NCI-H345 treated with DMSO at 0.1 percent for 48 hours (cell line): ENCODE measurements around the gene ZIC5.
"Not testable (repeated sequence)": the region's sequence is repeated elsewhere in the genome, so short reads cannot be mapped to it uniquely, and the experiment has no call there.

Experiments used
- DNase-seq: peaks from one replicate; lab custom pipeline; 2025; ENCODE audit not compliant: unreplicated experiment; lab: John Stamatoyannopoulos, UW

Gene ZIC5

GRCh38 chr13:99961636-99962035, 9.9 kb downstream of the ZIC5 start:
- no peak for DNase-seq

GRCh38 chr13:99960663-99961311, 10.8 kb downstream of the ZIC5 start:
- DNase-seq = no peak

- no peak for DNase-seq
These were observed 11.9 kb downstream of the ZIC5 start for GRCh38 chr13:99959540-99960230.

- DNase-seq = no peak
These were observed 12.4 kb downstream of the ZIC5 start for GRCh38 chr13:99959127-99959539.

GRCh38 chr13:99958406-99959126, 13.0 kb downstream of the ZIC5 start:
- DNase-seq = no peak

GRCh38 chr13:99956473-99957349, 14.9 kb downstream of the ZIC5 start:
- DNase-seq = no peak

GRCh38 chr13:99955747-99956472, 15.7 kb downstream of the ZIC5 start:
- no peak for DNase-seq

- no peak for DNase-seq
These were observed 16.3 kb downstream of the ZIC5 start for GRCh38 chr13:99955107-99955746.

GRCh38 chr13:99953138-99953755, 18.3 kb downstream of the ZIC5 start:
- no peak for DNase-seq

GRCh38 chr13:99951666-99952065, 19.9 kb downstream of the ZIC5 start:
- not testable (repeated sequence) for DNase-seq

- DNase-seq = no peak
These were observed 21.7 kb downstream of the ZIC5 start for GRCh38 chr13:99949679-99950413.

- no peak for DNase-seq
These were observed 22.5 kb downstream of the ZIC5 start for GRCh38 chr13:99948907-99949678.

- no peak for DNase-seq
These were observed 23.2 kb downstream of the ZIC5 start for GRCh38 chr13:99948411-99948810.

- no peak for DNase-seq
These were observed 23.9 kb downstream of the ZIC5 start for GRCh38 chr13:99947666-99948065.

- DNase-seq = not testable (repeated sequence)
These were observed 26.1 kb downstream of the ZIC5 start for GRCh38 chr13:99945515-99945914.

- no peak for DNase-seq
These were observed 27.0 kb downstream of the ZIC5 start for GRCh38 chr13:99944606-99945005.

GRCh38 chr13:99944102-99944501, 27.5 kb downstream of the ZIC5 start:
- no peak for DNase-seq

- no peak for DNase-seq
These were observed 29.7 kb downstream of the ZIC5 start for GRCh38 chr13:99941911-99942310.
